SK-N-SH (cell line): ENCODE data around the gene FAM184B.

Experiments used
- CHD2 ChIP-seq: fragments of 150-350 bp; IDR thresholded peaks from 2 replicates; pipeline ENCODE4 v1.6.1; 2018; ENCODE audit warnings: low read length; ENCODE audit not compliant: partially characterized antibody
- CTCF ChIP-seq: fragments of 200-600 bp; sonication (generic); IDR thresholded peaks from 2 replicates; pipeline ENCODE4 v1.6.1; 2017; ENCODE audit warnings: antibody characterized with exemption, mild to moderate bottlenecking, moderate library complexity
- MXI1 ChIP-seq: IDR thresholded peaks from 2 replicates; pipeline ENCODE4 v1.6.1; 2012; ENCODE audit warnings: mild to moderate bottlenecking, low read depth, low read length, improper control_type of control experiment
- NRF1 ChIP-seq: IDR thresholded peaks from 2 replicates; pipeline ENCODE4 v1.6.1; 2012; ENCODE audit warnings: low read depth, mild to moderate bottlenecking, low read length
- POLR2AphosphoS5 ChIP-seq: IDR thresholded peaks from 2 replicates; pipeline ENCODE4 v1.6.1; 2012; ENCODE audit warnings: low read depth, low read length
- RFX5 ChIP-seq: IDR thresholded peaks from 2 replicates; pipeline ENCODE4 v1.6.1; 2012; ENCODE audit warnings: mild to moderate bottlenecking, improper control_type of control experiment, low read length
- SIN3A ChIP-seq: IDR thresholded peaks from 2 replicates; pipeline ENCODE4 v1.6.1; 2012; ENCODE audit warnings: low read depth, mild to moderate bottlenecking, low read length, moderate library complexity, borderline replicate concordance
- USF1 ChIP-seq: IDR thresholded peaks from 2 replicates; pipeline ENCODE4 v1.4.0; 2012; ENCODE audit warnings: low read depth, borderline replicate concordance
- YY1 ChIP-seq: IDR thresholded peaks from 2 replicates; pipeline ENCODE4 v1.4.0; 2012; ENCODE audit warnings: low read depth, mild to moderate bottlenecking

GRCh38 chr4:17595471-17596005 is 185.9 kb downstream of the FAM184B start:
- no peak for TF ChIP-seq RFX5
- TF ChIP-seq CTCF: no peak
- no peak for TF ChIP-seq YY1
- TF ChIP-seq SIN3A: no peak
- no peak for TF ChIP-seq CHD2
- no peak for TF ChIP-seq POLR2AphosphoS5
- no peak for TF ChIP-seq USF1
- TF ChIP-seq NRF1: no peak
- no peak for TF ChIP-seq MXI1
